Limb (tissue), 2 donors: ENCODE results near the gene NXPH3.

Experiments
- DNase-seq, 2 donors: peaks; one replicate each; pipeline ENCODE4 v3.0.0-alpha.2; 2016; ENCODE audit errors: extremely low spot score in 2 of 2

Gene NXPH3

GRCh38 chr17:49590874-49591273, 15.2 kb downstream of the NXPH3 start:
- DNase-seq, result no peak

DNA sequence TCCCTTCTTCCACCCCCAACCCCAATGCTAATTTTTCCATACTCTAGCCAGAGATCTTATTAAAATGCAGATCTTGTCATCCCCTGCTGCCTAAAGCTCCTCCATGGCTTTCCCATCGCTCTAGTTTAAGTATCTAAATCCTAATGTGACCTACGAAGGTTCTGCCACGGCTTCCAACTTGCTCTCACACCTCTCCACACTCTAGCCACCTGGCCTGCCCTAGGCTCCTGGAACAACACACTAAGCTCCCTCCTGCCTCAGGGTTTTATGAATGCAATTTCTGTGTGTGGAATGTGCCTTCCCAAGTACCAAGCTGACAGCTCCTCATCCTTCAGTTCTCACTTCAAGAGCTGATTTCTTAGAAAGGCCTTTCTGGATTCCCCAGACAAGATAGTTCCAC, 16.6 kb downstream of the NXPH3 start:
- DNase-seq, result no peak

- no peak for DNase-seq
These were observed 19.7 kb downstream of the NXPH3 start for GRCh38 chr17:49595328-49595727.

GRCh38 chr17:49595980-49596379, 20.3 kb downstream of the NXPH3 start:
- DNase-seq, result no peak

DNA sequence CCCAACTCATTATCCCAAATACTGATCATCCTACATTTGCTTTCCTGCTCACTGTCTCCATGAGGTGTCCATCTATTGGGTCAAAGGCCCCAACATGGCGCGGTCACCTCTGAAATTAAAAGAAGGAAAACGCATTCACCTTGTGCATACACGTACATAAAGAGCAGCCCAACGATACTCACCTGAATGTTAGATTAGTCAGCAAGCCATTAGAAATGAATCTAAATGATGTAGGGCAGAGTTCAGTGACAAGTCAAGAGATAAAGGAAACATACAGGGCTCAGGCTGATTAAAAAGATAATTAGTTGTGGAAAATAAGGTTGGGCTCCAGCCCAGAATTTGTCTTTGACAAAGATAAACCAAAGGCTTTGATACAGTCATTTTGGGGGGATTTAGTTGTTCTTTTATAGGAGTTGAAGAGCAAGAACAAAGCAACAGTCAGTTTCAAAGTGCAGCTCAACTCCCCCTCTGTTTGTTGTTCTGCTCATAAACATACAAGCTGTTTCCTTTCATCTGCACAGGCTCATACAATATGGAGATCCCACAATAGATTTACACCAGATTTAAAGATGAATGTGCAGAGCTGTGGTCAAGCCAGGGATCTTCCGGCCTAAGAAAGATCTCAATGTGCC, 21.1 kb downstream of the NXPH3 start:
- no peak for DNase-seq

DNA sequence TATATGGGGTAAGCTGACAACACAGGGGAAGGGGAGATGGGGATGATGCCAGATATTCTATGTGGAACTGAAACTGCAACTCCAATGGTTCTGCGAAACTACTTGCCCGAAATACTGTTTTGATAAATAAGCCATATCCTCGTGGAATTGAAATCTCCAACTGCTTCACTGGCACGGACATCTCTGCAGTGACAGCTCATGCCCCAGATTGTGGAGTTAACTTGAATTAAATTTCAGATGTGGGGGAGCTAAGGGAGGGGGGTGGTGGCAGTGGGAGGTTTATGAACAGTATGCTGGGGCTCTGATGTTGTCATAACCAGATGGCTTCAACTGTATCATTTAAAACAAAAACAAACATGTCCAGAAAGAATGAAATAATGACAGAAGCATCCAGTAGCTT, 21.8 kb downstream of the NXPH3 start:
- DNase-seq, result no peak

- DNase-seq, result no peak
These were observed 22.4 kb downstream of the NXPH3 start for GRCh38 chr17:49597928-49598655.

DNA sequence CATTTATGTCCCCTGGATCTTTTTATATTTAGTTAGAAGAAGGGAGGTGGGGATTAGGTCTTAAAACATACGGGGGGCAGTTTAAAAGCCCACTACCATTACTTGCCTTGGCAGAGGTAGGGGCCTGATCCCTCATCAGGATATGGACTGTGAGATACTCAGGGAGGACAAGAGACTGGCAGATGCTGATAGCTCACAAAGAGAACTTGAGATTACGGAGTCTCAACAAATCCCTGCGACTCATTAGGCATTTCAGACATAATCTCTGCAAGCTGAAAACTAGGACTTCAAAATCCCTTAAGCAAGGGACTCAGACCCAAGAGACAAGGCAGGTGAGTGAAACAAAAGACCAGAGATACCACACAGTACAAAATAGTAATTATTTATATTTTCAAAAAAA, 23.2 kb downstream of the NXPH3 start:
- no peak for DNase-seq

DNA sequence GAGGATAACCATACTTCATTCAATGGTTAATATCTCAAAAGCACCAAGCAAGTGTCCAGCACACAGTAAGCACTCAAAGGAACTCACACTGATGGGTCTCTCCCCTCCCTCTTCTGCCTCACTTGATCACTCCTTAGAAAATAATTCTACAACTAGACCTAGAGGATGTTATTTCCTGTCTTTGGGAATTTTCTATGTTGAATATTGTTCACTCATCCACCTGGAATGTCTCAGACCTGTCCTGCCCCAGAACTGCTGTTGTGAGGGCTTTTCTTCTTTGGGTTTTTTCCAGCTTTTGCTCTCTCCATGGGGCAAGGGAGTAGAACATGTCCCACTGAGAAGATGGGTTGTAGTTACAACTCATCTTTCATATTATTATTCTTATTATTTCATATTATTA, 25.3 kb downstream of the NXPH3 start:
- no peak for DNase-seq

GRCh38 chr17:49602783-49603182, 27.1 kb downstream of the NXPH3 start:
- no peak for DNase-seq

- DNase-seq, result no peak
These were observed 27.6 kb downstream of the NXPH3 start for GRCh38 chr17:49603238-49603637.

GRCh38 chr17:49603720-49604119, 28.0 kb downstream of the NXPH3 start:
- no peak for DNase-seq

- DNase-seq, result no peak
These were observed 28.7 kb downstream of the NXPH3 start for GRCh38 chr17:49604314-49604869.

DNA sequence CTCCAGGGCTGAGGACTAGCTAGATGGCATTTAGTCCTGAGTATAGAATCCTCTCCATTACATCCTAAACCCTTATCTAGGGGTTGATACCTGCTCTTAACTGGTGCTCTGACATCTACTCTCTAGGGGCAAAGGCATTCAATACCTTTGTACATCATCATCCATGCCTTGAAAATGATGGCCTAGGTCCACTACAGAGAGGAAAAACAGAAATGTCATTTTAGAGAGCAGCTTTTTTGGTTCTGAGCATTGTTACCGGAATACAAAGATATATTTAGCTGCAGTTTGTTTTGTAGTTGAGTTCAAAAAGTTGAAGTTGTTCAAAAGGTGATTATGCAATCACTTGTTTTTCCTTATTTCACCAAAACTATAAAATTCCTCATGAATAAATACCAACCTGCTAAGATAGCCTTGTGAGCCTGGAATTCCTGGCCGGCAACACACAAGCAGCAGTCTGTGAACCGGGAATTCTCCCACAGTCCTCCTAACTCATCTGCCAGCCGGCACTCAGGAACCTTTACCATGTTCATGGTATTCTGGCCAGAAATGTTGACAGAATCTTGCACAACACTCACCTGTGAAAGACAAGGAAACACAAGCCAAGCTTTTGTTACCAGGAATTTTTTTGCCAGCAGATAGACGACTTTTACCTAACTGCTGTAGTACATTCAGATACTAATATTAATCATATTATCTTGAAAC, 35.4 kb downstream of the NXPH3 start:
- no peak for DNase-seq

- no peak for DNase-seq
These were observed 37.1 kb downstream of the NXPH3 start for GRCh38 chr17:49612726-49613125.

GRCh38 chr17:49613182-49613800, 37.6 kb downstream of the NXPH3 start:
- DNase-seq, result no peak

DNA sequence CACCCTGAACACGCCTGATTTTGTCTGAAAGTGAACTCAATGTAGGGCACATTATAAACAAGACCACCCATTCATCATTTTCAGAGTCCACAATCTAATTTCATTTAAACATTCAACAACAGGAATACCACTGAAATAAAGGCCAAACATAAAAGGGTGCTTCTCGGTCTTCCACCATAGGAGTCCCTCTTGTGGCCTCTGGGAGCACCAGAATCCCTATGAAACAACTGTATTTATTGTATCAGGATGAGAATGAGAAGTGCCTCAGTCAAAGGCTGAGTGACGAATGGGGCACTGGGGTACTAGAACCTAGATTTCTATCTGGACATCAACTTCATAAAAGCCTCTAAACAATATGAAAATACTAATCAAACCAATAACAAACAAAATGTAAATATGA, 40.4 kb downstream of the NXPH3 start:
- DNase-seq, result no peak

DNA sequence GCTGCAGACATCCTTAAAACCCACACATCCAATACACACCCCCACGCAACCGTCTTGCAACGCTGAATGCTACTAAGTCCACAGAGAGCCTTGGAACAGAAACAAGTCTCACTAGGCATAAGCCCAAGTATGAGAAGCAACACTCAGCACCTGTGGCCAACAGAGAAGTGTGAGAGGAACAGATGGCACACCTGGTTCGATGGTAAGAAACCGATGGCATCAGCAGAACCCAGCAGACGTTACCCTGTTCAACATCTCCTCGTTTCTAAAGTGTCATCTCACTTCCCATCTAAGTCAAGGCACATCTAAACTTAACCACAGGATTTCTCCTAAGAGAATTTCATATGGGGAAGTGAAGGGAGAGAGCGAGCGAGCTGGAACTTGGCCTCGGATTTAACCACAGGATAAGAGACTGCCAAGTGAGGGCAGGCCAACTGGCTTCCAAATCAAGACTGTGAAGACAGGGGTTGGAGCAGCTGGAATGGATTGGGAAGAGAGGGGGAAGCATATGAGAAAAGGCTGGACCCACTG, 41.0 kb downstream of the NXPH3 start:
- DNase-seq, result peak in 1 of 2 donors; percentile 27

GRCh38 chr17:49618028-49618611, 42.4 kb downstream of the NXPH3 start:
- DNase-seq, result no peak

DNA sequence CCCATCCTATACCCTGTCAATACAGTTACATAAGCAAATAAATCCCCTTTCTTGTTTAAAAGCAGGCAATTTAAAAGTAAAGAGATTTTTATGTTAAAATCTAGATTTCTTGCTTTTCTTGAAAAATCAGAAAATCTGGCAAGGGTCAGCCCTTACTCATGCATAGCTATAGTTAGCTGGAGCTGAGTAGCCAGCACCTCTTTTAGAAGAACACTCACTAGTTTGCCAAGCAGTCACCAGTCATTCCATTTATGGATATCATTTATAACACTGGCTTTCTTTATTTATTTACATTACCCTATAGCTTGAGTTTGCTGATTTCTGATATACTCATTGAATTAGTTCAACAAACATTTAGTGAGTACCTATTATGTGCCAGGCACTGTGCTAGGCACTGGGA, 45.7 kb downstream of the NXPH3 start:
- no peak for DNase-seq

GRCh38 chr17:49621946-49622529, 46.4 kb downstream of the NXPH3 start:
- DNase-seq, result no peak
